HG02588 (cell line): ENCODE results near the gene OR13D1.
"Not testable (repeated sequence)": the region's sequence is repeated elsewhere in the genome, so short reads cannot be mapped to it uniquely, and the experiment has no call there.

Experiments
- ATAC-seq: cut with Tn5 transposase; IDR thresholded peaks from one replicate; pipeline ENCODE4 v1.9.1; 2021; ENCODE audit warnings: mild to moderate bottlenecking, moderate library complexity; ENCODE audit not compliant: unreplicated experiment

Gene OR13D1, protein sequence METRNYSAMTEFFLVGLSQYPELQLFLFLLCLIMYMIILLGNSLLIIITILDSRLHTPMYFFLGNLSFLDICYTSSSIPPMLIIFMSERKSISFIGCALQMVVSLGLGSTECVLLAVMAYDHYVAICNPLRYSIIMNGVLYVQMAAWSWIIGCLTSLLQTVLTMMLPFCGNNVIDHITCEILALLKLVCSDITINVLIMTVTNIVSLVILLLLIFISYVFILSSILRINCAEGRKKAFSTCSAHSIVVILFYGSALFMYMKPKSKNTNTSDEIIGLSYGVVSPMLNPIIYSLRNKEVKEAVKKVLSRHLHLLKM

DNA sequence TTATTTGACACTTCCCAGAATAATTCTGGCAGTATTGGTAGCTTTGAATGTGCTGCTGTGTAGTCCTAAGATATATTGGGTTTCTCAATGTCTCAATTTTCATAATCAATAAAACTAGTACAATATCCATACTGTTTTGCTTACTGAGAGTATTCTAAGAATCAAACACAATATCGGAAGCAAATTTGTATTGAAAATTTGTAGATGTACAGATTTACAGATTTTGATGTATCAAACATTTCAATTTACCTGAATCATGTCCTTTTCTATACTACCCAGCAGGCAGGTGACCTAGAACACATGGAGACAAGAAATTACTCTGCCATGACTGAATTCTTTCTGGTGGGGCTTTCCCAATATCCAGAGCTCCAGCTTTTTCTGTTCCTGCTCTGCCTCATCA is at the start of gene OR13D1:
OR13D1 (plus strand) TSS at position 301 of the 400 bp plus-strand sequence; CDS start at position 301, 0 bp downstream.
- ATAC-seq: no peak

DNA sequence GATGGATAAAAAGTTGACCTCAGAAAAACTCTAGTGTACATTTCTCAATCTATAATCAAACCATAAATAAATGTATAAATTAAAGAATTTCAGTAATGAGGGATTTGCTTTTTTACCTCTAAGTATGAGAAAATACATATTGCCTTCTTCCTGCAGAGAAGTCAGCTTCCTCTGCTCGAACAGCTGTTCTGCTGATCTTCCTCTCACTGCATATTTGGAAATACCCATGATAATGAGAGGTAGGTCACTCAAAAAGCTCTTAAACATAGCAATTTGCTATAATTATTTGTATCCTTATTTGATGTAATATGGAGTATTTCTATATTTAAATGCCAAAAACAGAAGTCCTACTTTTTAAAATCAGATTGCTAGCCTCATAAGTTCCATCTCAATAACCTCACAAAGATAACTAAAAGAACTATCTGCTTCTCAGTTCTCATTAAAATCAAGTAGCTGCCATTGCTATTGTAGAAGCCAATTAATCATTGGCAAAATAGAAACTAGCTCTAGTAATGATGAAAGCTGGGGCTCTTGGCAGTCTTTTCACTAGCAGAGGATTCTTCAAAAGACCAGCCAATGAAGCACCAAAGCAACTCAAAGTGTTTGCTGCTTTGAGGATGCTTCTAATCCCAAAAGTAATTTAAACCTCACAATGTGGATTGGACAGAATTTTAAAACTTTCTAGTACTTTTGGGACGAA is 35.7 kb upstream of the OR13D1 start:
- no peak for ATAC-seq

DNA sequence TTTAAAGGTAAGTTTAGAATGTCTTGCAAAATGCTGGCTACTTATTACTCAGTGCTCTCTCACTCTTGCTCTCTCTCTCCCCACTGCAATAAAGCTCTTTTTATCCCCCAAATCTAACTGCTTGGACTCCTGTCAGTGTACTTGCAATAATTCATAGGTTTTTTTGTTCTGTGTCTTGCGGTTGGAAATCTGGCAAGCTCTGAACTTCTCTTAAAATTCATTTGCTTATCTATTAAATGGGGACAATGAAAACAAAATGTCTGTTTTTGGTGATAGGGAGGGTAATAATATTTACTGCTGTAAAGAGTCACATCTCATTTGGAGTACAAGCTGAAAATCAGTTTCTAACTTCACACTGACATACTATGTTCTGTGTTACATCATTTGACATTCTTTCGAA is 18.7 kb upstream of the OR13D1 start:
- ATAC-seq: no peak

GRCh38 chr9:104682642-104683041 is 11.7 kb upstream of the OR13D1 start:
- ATAC-seq: peak; percentile 62

GRCh38 chr9:104686081-104686480 is 8.2 kb upstream of the OR13D1 start:
- no peak for ATAC-seq

DNA sequence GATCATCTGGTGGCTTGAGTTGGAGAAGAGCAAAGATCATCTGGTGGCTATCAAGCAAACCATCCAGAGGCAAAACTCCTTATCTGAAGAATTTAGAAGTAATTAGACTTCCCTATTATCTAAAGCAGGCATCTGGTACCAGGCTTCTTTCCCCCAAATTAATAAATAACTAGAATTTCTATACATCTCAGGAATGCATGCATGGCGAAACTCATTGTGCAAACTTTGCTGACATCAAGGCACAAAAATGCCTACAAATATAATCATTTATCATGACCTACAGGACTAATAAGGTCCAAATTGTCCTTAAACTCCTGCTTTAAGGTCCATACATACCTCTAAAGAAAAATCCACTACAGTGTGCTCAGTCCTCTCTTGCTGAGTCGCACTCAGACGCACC is 6.0 kb downstream of the OR13D1 start:
- no peak for ATAC-seq

GRCh38 chr9:104708737-104709136 is 14.4 kb downstream of the OR13D1 start:
- not testable (repeated sequence) for ATAC-seq

GRCh38 chr9:104711604-104712003 is 17.3 kb downstream of the OR13D1 start:
- no peak for ATAC-seq

DNA sequence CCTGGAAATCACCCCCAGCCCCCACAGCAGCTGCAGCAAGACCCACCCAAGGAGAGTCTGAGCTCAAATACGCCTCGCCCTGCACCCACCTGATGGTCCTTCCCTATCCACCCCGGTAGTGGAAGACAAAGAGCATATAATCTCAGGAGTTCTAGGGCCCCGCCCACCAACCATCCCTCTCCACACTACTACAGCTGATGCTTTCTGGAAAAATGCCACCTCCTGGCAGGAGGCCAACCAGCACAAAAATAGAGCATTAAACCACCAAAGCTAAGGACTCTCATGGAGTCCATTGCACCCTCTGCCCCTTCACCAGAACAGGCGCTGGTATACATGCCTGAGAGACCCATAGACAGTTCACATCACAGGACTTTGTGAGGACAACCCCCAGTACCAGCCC is 30.7 kb downstream of the OR13D1 start:
- no peak for ATAC-seq

DNA sequence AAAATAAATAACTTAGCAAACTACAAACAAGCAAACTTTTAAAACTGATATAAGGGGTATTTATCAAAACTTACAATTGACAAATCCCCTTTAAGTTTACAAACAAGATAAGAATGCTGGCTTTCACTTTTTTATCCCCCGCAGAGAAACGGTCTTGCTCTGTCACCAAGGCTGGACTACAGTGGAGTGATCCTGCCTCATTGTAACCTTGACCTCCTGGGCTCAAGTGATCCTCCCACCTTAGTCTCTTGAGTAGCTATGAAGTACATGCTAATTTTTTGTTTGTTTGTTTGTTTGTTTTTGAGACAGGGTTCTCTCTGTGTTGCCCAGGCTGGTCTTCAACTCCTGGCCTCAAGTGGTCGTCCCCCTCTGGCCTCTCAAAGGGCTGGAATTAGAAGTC is 44.1 kb downstream of the OR13D1 start:
- no peak for ATAC-seq

DNA sequence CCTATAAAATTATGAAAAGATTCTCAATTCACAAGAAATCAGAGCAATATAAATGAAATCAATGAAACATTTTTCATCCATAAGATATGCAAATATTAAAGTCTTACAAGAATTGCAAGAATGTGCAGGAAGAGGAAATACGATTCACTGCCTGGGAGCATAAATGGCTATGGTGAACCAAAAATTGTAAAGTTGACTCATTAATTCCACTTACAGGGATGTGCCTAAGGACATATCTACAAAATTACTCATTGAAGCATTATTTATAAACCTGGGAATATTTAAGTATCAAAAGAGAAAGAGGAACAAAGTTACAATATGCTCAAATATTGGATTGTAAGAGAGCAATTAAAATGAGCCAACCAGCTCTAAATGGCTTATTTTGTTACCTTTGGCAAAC is 46.3 kb downstream of the OR13D1 start:
- ATAC-seq: no peak

DNA sequence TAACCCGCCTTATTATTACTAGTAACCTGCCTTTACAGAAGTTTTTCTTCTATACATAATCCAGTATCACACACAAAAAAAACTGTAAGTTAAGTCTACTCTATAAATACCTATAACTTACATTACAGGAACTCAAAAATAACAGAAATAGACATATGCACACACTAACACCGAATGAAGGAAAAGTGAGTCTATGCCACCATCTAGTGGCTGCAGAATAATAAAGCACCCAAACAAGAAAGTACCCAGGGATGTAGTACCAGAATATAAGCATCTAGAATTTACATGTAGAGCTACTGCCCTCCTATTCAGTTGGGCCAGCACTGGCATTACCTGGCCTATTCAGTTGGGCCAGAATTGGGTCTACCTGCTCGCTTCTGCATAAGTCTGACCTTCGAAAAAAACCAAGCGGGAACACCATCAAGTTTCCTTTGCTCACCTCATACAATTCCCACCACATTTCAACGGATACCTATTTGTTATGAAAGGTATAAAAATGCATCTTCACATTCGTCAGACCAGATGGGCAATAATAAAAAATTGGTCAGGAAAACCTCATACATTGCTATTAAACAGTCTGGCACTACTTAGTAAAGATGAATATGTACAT is 49.2 kb downstream of the OR13D1 start:
- peak; percentile 32 for ATAC-seq
